Measurements from ENCODE around the gene DGKQ. TPM values are rescaled to one million over a fixed set of nuclear protein-coding genes. Genes with fewer than 3 reads are reported as not detected.

The DGKQ gene
- total and polyA plus RNA-seq, 2 of the 13 experiments (the other 11 are each of a cell fraction or from before 2014, with no cell fraction given), result 4.5 to 7.2 TPM

DNA sequence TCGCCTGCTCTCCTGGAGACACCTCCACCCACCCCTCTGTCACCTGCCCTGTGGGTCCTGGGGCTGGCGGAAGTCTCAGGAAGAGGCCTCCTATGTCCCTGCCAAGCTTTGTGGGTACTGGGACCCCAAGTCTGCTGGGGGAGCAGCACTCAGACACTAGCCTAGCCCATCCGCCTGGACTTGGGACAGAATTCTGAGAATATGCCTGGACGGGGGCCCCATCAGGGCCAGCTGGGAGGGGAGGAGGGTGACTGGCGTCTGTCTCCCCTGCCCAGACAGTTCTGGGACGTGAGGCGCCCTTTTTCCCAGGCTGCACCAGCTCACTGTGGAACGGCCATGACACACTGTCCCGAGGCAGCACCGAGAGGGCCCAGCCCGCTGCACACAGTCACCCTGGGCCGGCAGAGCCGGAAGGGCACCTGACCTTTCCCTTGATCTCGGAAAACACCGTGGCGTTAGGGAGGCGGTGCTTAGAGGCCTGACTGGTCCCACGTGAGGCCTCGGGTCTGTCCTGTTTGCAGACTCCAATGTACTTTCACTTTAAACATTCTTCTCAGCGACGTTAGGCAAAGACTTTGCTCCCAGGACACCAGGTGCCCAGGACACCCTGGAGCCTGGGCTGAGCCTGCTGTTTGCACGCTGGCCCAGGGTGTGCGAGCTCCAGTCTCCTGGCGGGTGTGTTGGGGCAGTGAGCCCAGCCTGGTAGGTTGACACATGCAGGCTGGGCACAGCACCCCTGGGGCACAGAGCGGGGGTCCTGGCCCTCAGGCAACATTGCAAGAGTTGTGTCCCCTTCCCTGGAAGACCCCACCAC, 19.1 kb upstream of the DGKQ start (continued):
- TF ChIP-seq, protein P1, sequence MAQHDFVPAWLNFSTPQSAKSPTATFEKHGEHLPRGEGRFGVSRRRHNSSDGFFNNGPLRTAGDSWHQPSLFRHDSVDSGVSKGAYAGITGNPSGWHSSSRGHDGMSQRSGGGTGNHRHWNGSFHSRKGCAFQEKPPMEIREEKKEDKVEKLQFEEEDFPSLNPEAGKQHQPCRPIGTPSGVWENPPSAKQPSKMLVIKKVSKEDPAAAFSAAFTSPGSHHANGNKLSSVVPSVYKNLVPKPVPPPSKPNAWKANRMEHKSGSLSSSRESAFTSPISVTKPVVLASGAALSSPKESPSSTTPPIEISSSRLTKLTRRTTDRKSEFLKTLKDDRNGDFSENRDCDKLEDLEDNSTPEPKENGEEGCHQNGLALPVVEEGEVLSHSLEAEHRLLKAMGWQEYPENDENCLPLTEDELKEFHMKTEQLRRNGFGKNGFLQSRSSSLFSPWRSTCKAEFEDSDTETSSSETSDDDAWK (CRISPR knock-in tag; IDR thresholded peaks at IDR 0.05), result no peak
- TF ChIP-seq ZNF792 (CRISPR knock-in tag; IDR thresholded peaks at IDR 0.05) (peak; percentile 83), FIP1L1 (IDR thresholded peaks at IDR 0.05; ENCODE audit: borderline replicate concordance, insufficient read depth, low read depth, low read length) (no peak), ZNF724P (CRISPR knock-in tag; IDR thresholded peaks at IDR 0.05; ENCODE audit: borderline replicate concordance) (no peak; the same call in 1 of the 2 replicates), DPF2 (CRISPR knock-in tag; IDR thresholded peaks at IDR 0.05; ENCODE audit: borderline replicate concordance, low read depth) (peak; percentile 46; the same call in 1 of the 2 replicates), PPARG (CRISPR knock-in tag; conservative IDR thresholded peaks at IDR 0.05) (peak; percentile 86), FOXJ3 (CRISPR knock-in tag; IDR thresholded peaks at IDR 0.05; ENCODE audit: borderline replicate concordance) (no peak), SOX13 (IDR thresholded peaks at IDR 0.05) (no peak), SOX13 (CRISPR knock-in tag; conservative IDR thresholded peaks at IDR 0.05 in 1 of 2, IDR thresholded peaks at IDR 0.05 in 1 of 2) (peak in 1 of 2 experiments; percentile 84; a peak in 2 of 4 replicates), SP4 (CRISPR knock-in tag; IDR thresholded peaks at IDR 0.05) (peak; percentile 74; the same call in 1 of the 2 replicates), HOXA5 (CRISPR knock-in tag; IDR thresholded peaks at IDR 0.05) (no peak; the same call in 1 of the 2 replicates), ZNF296 (CRISPR knock-in tag; conservative IDR thresholded peaks at IDR 0.05) (peak; percentile 88; the same call in 1 of the 2 replicates), GATA4 (IDR thresholded peaks at IDR 0.05; ENCODE audit: borderline replicate concordance, low read depth) (peak; percentile 60; the same call in 1 of the 2 replicates), YEATS2 (CRISPR knock-in tag; IDR thresholded peaks at IDR 0.05; ENCODE audit: borderline replicate concordance) (peak; percentile 82), MIER3 (CRISPR knock-in tag; IDR thresholded peaks at IDR 0.05; ENCODE audit: borderline replicate concordance) (peak; percentile 97), TBP (CRISPR knock-in tag; IDR thresholded peaks at IDR 0.05) (no peak), ZNF883 (CRISPR knock-in tag; IDR thresholded peaks at IDR 0.05; ENCODE audit: not compliant biosample characterization) (peak; percentile 65), ZBTB20 (CRISPR knock-in tag; IDR thresholded peaks at IDR 0.05; ENCODE audit: borderline replicate concordance, low read depth) (peak; percentile 88), ZFP82 (CRISPR knock-in tag; IDR thresholded peaks at IDR 0.05; ENCODE audit: borderline replicate concordance) (0 out of 2 replicates have a peak, but pooled peaks have one; percentile 56), ZNF570 (CRISPR knock-in tag; IDR thresholded peaks at IDR 0.05; ENCODE audit: borderline replicate concordance) (no peak)
- TF ChIP-seq, protein P2, sequence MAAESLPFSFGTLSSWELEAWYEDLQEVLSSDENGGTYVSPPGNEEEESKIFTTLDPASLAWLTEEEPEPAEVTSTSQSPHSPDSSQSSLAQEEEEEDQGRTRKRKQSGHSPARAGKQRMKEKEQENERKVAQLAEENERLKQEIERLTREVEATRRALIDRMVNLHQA (CRISPR knock-in tag; IDR thresholded peaks at IDR 0.05), result 0 out of 2 replicates have a peak, but pooled peaks have one; percentile 56
- TF ChIP-seq, protein P3, sequence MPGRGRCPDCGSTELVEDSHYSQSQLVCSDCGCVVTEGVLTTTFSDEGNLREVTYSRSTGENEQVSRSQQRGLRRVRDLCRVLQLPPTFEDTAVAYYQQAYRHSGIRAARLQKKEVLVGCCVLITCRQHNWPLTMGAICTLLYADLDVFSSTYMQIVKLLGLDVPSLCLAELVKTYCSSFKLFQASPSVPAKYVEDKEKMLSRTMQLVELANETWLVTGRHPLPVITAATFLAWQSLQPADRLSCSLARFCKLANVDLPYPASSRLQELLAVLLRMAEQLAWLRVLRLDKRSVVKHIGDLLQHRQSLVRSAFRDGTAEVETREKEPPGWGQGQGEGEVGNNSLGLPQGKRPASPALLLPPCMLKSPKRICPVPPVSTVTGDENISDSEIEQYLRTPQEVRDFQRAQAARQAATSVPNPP (CRISPR knock-in tag; IDR thresholded peaks at IDR 0.05), result no peak
- TF ChIP-seq, protein P4, sequence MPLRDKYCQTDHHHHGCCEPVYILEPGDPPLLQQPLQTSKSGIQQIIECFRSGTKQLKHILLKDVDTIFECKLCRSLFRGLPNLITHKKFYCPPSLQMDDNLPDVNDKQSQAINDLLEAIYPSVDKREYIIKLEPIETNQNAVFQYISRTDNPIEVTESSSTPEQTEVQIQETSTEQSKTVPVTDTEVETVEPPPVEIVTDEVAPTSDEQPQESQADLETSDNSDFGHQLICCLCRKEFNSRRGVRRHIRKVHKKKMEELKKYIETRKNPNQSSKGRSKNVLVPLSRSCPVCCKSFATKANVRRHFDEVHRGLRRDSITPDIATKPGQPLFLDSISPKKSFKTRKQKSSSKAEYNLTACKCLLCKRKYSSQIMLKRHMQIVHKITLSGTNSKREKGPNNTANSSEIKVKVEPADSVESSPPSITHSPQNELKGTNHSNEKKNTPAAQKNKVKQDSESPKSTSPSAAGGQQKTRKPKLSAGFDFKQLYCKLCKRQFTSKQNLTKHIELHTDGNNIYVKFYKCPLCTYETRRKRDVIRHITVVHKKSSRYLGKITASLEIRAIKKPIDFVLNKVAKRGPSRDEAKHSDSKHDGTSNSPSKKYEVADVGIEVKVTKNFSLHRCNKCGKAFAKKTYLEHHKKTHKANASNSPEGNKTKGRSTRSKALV (CRISPR knock-in tag; IDR thresholded peaks at IDR 0.05), result no peak
- TF ChIP-seq, protein P5, sequence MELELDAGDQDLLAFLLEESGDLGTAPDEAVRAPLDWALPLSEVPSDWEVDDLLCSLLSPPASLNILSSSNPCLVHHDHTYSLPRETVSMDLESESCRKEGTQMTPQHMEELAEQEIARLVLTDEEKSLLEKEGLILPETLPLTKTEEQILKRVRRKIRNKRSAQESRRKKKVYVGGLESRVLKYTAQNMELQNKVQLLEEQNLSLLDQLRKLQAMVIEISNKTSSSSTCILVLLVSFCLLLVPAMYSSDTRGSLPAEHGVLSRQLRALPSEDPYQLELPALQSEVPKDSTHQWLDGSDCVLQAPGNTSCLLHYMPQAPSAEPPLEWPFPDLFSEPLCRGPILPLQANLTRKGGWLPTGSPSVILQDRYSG (CRISPR knock-in tag; IDR thresholded peaks at IDR 0.05), result no peak
